ENCODE results near the gene IL13RA2.

Gene IL13RA2

GRCh38 chrX:115017455-115017854, at the start of gene IL13RA2:
TSS of gene IL13RA2 (minus strand) at chrX:115017616. CDS start at chrX:115017269, 347 bp downstream.
- no peak for DNase-seq

- no peak for DNase-seq
Observed at GRCh38 chrX:115065304-115065703, 47.9 kb upstream of the IL13RA2 start.

- no peak for DNase-seq
Observed at GRCh38 chrX:115060013-115060412, 42.6 kb upstream of the IL13RA2 start.

GRCh38 chrX:115058276-115058675, 40.9 kb upstream of the IL13RA2 start:
- no peak for DNase-seq

- no peak for DNase-seq
Observed at GRCh38 chrX:115054876-115055275, 37.5 kb upstream of the IL13RA2 start.

GRCh38 chrX:115053223-115053622, 35.8 kb upstream of the IL13RA2 start:
- DNase-seq, result no peak

- DNase-seq, result no peak
Observed at GRCh38 chrX:115047715-115048114, 30.3 kb upstream of the IL13RA2 start.

GRCh38 chrX:115047181-115047580, 29.8 kb upstream of the IL13RA2 start:
- DNase-seq, result no peak

- no peak for DNase-seq
Observed at GRCh38 chrX:115040417-115040816, 23.0 kb upstream of the IL13RA2 start.

- DNase-seq, result no peak
Observed at GRCh38 chrX:115038406-115038805, 21.0 kb upstream of the IL13RA2 start.

- DNase-seq, result no peak
Observed at GRCh38 chrX:115036029-115036428, 18.6 kb upstream of the IL13RA2 start.

- DNase-seq, result no peak
Observed at GRCh38 chrX:115031989-115032388, 14.6 kb upstream of the IL13RA2 start.

GRCh38 chrX:115030625-115031024, 13.2 kb upstream of the IL13RA2 start:
- no peak for DNase-seq

- no peak for DNase-seq
Observed at GRCh38 chrX:115029869-115030570, 12.6 kb upstream of the IL13RA2 start.

- no peak for DNase-seq
Observed at GRCh38 chrX:115029440-115029839, 12.0 kb upstream of the IL13RA2 start.

- DNase-seq, result no peak
Observed at GRCh38 chrX:115023811-115024210, 6.4 kb upstream of the IL13RA2 start.

- DNase-seq, result no peak
Observed at GRCh38 chrX:115023139-115023538, 5.7 kb upstream of the IL13RA2 start.

GRCh38 chrX:115021121-115021520, 3.7 kb upstream of the IL13RA2 start:
- no peak for DNase-seq

GRCh38 chrX:115018944-115019343, 1.5 kb upstream of the IL13RA2 start:
- no peak for DNase-seq

- DNase-seq, result no peak
Observed at GRCh38 chrX:115018040-115018647, 728 bp upstream of the IL13RA2 start.

GRCh38 chrX:115013705-115014104, 3.7 kb downstream of the IL13RA2 start:
- no peak for DNase-seq

GRCh38 chrX:115011428-115011827, 6.0 kb downstream of the IL13RA2 start:
- no peak for DNase-seq

- no peak for DNase-seq
Observed at GRCh38 chrX:114999906-115000305, 17.5 kb downstream of the IL13RA2 start.

- no peak for DNase-seq
Observed at GRCh38 chrX:114997779-114998178, 19.6 kb downstream of the IL13RA2 start.
